ENCODE measurements around the gene DNM3.

DNM3 gene

DNA sequence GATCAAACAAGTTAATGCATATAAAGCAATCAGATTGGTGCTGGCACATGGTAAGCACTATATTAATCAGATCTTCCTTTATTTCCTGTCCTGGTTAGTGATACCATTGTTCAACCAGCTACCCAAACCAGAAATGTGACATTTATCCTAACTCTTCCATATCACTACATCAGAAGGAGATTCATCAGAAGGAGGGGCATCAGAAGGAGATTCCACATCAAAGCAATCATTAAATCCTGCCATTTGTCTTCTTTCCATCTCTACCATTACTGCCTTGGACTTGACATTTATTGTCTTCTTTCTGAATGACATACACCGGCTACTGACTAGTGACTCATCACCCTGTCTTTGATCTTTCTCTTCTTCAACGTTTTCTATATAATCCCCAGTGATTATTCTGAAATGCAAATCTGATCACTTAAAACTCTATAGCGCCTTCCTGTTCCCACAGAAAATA is 75.0 kb downstream of the DNM3 start:
- no peak for DNase-seq (ENCODE audit: extremely low read depth, low read depth)
- TF ChIP-seq, protein P1, sequence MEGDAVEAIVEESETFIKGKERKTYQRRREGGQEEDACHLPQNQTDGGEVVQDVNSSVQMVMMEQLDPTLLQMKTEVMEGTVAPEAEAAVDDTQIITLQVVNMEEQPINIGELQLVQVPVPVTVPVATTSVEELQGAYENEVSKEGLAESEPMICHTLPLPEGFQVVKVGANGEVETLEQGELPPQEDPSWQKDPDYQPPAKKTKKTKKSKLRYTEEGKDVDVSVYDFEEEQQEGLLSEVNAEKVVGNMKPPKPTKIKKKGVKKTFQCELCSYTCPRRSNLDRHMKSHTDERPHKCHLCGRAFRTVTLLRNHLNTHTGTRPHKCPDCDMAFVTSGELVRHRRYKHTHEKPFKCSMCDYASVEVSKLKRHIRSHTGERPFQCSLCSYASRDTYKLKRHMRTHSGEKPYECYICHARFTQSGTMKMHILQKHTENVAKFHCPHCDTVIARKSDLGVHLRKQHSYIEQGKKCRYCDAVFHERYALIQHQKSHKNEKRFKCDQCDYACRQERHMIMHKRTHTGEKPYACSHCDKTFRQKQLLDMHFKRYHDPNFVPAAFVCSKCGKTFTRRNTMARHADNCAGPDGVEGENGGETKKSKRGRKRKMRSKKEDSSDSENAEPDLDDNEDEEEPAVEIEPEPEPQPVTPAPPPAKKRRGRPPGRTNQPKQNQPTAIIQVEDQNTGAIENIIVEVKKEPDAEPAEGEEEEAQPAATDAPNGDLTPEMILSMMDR (IDR thresholded peaks at IDR 0.05; ENCODE audit: low read depth, low read length, missing control alignments) = no peak
- no peak overlapping the region for H3K4me3 ChIP-seq (replicated peaks; ENCODE audit: low read depth, low read length)

DNA sequence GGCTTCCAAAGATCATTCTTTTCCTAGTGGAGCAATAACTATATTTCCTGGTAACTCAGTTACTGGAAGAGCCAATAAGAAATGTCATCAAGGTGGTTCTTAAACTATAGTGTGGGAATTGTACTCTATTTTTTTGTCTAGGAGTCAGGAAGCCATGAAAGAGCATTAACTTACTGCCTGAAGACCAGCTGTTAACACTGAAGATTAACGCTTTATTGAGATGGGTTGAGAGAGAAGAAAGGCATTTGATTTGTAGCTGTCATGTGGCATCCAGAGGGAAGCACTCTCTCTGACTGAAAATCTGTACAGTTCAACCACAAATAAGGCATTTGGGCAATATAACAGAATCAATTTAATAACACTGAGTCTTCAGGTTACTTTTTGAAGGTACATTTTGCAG is 76.0 kb downstream of the DNM3 start:
- no peak for DNase-seq (ENCODE audit: extremely low read depth, low read depth)
- H3K4me3 ChIP-seq (replicated peaks; ENCODE audit: low read depth, low read length) = no peak overlapping the region
- TF ChIP-seq, protein P1 (IDR thresholded peaks at IDR 0.05; ENCODE audit: low read depth, low read length, missing control alignments) = no peak

GRCh38 chr1:171919891-171920887 is 78.9 kb downstream of the DNM3 start:
- no peak for DNase-seq (ENCODE audit: extremely low read depth, low read depth)
- TF ChIP-seq, protein P1 (IDR thresholded peaks at IDR 0.05; ENCODE audit: low read depth, low read length, missing control alignments) = no peak
- H3K4me3 ChIP-seq (replicated peaks; ENCODE audit: low read depth, low read length) = no peak overlapping the region

DNA sequence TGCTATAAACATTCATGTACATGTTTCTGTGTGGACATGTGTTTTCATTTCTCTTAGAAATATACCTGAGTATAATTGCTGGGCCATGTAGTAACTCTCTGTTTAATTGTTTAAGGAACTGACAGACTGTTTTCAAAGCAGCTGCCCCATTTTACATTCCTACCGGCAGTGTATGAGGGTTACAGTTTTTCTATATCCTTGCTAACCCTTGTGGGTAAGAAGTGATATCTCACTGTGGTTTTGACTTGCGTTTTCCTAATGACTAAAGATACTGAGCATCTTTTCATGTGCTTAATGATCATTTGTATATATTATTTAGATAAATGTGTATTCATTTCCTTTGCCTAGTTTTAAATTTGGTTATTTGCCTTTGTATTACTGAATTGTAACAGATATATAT is 81.7 kb downstream of the DNM3 start:
- H3K4me3 ChIP-seq (replicated peaks; ENCODE audit: low read depth, low read length) = no peak overlapping the region
- no peak for DNase-seq (ENCODE audit: extremely low read depth, low read depth)
- TF ChIP-seq, protein P1 (IDR thresholded peaks at IDR 0.05; ENCODE audit: low read depth, low read length, missing control alignments) = no peak

GRCh38 chr1:171929121-171929520 is 87.8 kb downstream of the DNM3 start:
- H3K4me3 ChIP-seq (replicated peaks; ENCODE audit: low read depth, low read length) = no peak overlapping the region
- no peak for DNase-seq (ENCODE audit: extremely low read depth, low read depth)
- TF ChIP-seq, protein P1 (IDR thresholded peaks at IDR 0.05; ENCODE audit: low read depth, low read length, missing control alignments) = peak; percentile 29

DNA sequence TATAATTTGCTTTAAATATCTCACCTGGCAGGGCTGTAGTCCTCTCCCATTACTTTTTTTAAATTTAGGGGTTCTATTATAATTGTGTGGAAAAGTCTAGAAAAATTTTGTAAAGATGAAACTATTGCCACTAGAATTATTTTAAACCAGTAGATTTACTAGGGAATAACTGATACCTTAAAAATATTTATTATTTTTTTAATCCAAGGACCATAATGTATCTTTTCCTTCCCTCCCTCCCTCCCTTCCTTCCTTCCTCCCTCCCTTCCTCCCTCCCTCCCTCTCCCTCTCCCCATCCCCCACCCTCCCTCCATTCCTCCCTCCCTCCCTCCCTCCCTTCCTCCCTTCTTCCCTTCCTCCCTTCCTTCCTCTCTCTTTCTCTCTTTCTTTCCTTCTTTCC is 90.5 kb downstream of the DNM3 start:
- DNase-seq (ENCODE audit: extremely low read depth, low read depth) = no peak
- no peak overlapping the region for H3K4me3 ChIP-seq (replicated peaks; ENCODE audit: low read depth, low read length)
- TF ChIP-seq, protein P1 (IDR thresholded peaks at IDR 0.05; ENCODE audit: low read depth, low read length, missing control alignments) = no peak
